ENCODE results near the gene GRK2.
A peak's percentile ranks its signal among the peaks of the same experiment; 100 is the strongest.
"Not testable (repeated sequence)": the region's sequence is repeated elsewhere in the genome, so short reads cannot be mapped to it uniquely, and the experiment has no call there.

GRK2 gene

DNA sequence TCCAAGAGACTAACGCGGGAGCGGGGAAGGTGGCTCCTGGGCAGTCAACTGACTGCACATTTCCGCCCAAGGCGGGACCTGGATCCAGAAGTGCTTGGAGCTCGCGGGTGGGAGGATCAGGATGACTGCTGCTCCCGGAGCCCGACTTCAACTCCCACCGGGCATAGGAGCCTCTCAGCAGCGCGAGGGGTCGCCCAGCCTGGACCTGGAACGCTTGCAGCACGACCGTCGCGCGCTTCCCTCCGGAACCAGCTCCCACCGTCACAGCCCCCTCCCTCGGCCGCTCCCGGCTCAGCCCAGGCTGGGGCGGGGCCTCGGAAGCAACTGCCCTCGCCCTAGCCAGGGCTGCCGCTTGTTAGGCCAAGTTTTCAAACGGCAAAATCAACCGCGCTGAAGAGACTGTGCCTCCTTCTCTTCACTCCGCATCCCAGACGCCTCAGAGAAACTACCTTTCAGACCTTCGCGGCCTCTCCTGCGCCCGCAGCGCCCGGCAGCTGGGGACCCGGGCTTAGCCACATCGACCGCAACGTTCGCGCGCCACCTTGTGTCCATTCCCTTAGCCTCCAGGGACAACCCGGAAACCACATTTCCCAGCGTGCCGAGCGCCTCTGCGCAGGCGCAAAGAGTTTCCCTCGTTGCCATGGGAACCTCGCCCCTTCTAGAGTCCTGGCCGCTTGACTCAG is 51.1 kb downstream of the GRK2 start:
- DNase-seq, result peak; percentile 100

DNA sequence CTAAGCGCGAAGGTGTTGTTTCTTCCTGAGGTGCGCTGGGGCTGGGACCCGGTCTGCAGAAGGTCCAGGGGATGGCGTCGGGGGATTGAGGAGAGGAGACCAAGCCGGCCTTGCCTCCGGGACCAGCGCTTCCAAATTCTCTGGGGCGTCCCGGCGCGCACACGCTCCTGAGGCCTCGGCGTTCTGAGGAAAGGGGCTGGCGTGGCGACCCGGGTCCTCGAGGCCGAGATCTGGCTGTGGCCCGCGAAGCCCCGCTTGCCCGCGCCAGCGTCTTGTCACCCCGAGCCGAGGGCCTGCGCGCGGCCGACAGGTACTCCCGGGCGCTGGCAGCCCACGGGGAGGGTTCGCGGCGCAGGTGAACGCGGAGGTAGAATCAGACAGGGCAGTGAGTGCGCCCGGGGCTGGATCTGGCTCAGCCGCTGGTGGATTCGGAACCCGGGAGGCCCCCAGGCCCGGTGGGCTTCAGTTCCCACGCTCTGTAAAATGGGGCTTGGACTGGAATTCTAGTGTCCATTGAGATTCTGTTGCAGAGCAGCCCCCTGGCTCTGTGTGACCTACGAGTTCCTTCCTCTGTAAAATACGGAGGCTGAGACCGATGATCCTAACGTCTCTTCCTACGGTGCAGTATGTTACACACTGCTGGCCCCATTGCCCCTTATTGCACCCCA is 51.7 kb downstream of the GRK2 start:
- DNase-seq, result no peak

DNA sequence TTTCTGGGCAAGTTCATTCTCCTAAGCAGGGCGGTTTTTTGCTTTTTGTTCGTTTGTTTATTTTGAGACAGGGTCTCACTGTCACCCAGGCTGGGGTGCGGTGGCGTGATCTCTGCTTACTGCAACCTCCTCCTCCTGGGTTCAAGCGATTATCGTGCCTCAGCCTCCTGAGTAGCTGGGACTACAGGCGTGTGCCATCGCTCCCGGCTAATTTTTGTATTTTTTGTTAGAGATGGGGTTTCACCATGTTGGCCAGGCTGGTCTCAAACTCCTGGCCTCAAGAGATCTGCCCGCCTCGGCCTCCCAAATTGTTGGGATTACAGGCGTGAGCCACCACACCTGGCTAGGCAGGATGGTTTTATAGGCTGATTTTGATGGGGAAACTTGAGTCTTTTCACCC is 52.6 kb downstream of the GRK2 start:
- DNase-seq, result not testable (repeated sequence)

DNA sequence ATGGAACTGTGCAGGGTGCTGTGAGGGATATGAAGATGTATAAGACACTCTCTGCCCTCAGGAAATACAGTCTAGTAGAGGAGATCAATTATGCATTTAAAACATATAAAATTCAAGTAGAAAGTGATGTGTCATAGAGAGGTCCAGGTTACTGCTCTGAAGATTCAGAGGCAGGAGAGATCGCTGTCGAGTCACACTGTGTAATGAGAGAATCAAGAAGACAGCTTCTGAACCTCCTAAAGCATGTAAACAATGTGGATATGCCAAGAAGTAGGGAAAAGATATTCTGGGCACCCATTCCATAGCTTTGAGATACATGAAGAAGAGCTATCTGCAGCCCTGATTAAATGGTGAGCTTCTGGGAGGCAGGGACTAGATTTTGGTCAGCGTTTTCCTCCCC is 53.7 kb downstream of the GRK2 start:
- DNase-seq, result no peak

DNA sequence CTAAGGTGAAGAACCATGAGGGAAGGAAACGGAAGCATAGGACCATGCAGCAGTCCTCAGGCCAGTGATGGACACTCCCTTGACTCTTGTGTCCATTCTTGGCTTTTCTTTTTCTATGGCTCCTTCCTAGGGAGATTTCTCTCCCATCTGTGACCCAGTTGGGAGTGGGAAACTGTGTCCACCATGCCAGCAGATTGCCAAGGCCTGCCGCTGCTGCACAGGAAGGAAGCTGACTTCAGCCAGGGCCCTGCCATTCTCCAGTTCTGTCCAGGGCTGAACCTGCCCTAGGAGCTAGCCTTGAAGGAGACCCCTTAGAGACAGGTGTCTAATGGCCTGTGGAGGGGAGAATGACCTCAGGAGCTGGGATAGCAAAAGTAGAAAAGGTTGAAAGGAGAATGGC is 54.4 kb downstream of the GRK2 start:
- DNase-seq, result no peak

DNA sequence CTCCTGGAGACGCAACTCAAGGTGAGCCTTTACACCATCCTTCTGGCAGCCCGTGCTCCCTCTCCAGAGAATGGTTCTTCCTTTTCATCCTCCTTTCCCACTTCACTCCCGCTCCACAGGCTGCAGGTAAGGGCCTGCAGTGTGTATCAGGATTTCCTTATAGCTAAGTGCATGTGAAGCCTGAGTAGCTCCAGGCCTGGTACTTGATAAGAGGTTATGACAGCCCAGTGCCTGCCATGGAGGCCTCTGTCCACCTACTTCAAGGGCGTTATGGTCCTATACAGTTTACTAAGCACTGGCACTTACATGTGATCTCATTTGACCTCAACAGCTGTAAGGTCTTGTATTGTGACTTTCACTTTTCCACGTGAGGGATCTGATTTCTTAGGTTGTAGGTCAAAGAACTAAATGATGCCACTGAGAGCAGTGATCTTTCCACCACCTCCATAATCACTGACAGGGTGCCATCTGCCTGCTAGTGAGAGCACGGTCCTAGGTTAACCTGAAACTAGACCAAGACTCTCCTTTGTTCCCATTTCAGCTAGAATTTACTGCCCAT is 55.1 kb downstream of the GRK2 start:
- no peak for DNase-seq

DNA sequence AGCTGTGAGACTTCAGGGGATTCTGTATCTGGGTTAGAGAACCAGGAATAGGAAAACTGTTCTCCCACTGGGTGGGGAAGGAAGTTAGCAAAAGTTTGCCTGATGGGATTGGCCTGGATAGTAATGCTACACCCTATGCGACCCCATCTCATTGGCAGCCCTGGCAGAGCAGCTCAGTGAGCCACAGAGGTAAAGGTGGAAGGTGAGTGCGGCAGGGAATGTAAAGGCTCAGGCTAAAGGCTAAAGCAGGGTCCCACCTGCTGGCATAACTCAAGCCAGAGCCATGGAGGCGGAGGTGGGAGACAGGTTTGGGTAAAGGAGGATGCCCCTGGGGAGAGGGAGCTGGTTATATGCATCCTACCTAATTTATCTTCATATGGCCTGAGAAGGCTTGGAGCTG is 55.8 kb downstream of the GRK2 start:
- DNase-seq, result no peak

DNA sequence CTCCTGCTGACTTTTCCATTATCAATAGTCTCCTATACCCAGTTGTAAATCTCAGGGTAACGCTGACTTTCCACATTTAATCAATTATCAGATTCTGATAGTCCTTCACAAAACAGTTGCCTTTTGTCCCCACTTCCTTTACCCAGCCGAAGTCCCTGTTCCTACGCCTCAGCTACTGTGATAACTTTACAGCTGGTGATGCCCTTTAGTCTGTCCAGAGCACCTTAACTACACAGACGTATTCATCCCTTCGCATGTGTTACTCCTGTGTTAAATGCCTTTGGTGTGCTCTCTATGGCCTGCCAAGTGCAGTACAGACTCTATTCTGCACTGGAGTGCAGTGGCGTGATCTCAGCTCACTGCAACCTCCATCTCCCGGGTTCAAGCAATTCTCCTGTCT is 57.3 kb downstream of the GRK2 start:
- no peak for DNase-seq

DNA sequence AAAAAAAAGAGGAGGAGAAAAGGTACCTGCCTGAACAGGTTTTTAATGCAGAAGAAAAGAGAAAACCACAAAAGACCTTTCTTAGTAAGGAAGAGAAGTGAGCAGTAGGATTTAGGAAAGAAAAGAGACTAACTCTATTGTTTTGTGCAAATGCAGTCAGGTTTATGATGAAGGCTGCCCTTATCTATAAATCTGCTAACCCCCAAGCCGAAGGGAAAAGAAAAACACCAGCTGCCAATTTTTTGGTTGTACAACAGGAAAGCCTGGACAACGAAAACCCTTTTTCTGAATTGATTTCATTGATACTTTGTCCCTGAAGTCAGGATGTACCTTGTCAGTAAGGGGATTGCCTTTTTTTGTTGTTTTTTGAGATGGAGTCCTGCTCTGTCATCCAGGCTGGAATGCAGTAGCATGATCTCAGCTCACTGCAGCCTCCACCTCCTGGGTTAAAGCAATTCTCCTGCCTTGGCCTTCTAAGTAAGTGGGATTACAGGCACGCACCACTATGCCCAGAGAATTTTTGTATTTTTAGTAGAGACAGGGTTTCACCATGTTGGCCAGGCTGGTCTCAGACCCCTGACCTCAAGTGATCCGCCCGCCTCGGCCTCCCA is 65.9 kb downstream of the GRK2 start:
- DNase-seq, result no peak

Data from activated CD8-positive, alpha-beta memory T cell treated with anti-CD3 and anti-CD28 coated beads for 24 hours (primary cell).